GM21423 (cell line): ENCODE data around the gene CXXC4.

Experiments used
- ATAC-seq: cut with Tn5 transposase; IDR thresholded peaks from one replicate; pipeline ENCODE4 v1.9.1; 2021; ENCODE audit warnings: mild to moderate bottlenecking, moderate library complexity; ENCODE audit not compliant: unreplicated experiment

Gene CXXC4

DNA sequence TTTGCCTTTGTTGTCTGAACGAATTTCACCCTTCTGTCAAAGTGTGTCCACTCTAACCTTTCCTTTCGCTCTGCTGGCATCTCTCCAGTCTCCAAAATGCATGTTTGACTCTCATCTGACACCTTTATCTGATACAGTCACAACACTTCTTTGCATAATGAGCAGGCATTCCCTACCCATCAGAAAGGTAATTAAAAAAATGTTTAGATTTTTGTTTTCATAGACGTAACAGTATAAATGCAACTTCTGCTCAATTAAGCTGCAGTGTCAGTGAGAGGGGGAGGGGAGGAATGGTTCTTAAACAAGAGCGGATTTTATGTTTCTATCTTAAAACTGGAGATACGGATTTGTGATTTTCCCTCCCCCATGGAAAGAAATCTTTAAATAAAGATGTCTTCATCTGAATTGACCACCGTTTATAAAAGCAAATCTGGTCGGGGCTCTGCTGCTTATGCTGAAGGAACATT lies 70.2 kb downstream of the CXXC4 start:
- ATAC-seq = no peak

DNA sequence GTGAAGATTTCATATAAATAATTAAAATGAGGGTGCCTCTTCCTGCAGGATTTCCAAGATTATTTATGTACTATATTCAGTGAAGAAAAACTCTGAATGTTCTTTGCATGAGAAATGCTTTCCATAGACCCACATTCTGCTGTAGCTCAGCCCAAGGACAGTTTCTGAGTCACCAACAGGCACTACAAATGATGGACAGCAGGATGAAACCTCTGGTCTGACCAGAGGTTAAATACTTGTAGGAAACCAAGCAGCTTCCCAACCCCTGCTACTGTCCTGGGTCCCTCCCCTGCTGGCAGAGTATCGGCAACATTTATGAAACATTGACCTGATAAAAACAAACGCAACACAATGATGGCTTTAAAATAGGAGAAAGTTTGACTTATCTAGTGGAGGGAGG lies 73.1 kb downstream of the CXXC4 start:
- no peak for ATAC-seq

DNA sequence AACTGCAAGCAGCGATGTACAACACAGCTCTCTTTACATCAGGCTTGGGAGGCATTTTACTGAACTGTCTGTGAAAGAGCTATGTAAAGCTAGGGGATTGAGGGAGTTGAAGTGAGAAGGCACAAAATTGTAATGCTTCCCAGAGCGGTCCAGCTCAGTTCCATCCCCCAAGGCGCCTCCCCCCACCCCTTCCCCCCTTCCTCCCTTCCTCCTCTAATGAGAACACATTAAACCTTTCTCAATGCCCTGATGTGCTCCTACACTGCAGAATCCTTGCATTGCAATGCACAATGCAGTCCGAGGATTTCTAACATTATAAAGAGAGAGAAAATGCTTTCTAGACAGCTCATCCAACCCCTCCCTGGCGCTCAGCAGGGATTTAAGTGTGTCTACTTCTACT lies 73.9 kb downstream of the CXXC4 start:
- no peak for ATAC-seq
